Measurements from ENCODE around the gene MYO18A. TPM values are rescaled to one million over a fixed set of nuclear protein-coding genes. Genes with fewer than 3 reads are reported as not detected.

Gene MYO18A
- polyA plus RNA-seq, 3 donors, result 32.6 to 39.4 (median 36.6) TPM

DNA sequence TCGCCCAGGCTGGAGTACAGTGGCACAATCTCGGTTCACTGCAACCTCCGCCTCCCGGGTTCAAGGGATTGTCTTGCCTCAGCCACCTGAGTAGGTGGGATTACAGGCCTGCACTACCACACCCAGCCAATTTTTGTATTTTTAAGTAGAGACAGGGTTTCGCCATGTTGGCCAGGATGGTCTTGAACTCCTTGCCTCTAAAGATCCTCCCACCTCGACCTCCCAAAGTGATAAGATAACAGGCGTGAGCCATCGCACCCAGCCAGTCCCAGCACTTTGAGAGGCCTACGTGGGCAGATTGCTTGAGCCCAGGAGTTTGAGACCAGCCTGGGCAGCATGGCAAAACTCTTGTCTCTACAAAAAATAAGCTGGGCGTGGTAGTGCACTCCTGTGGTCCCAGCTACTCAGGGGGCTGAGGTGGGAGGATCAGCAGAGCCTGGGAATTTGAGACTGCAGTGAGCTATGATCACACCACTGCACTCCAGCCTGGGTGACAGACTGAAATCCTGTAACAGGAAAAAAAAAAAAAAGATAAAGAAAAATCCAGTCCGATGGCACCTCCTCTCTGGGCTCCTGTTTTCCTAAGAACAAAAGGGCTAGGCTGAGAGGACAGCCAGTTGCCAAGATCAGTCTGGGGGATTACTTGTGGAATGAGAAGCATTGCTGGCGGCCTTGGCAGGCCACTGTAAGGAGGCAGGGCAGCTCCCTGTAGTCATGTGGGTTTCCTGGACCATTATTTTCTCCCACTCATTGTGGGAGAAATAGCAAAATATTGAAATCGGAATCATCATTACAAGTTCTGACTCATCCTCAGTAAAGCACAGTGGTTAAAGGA is 140.2 kb downstream of the MYO18A start:
- no peak for DNase-seq (ENCODE audit: low read depth in 3 of 3, low spot score in 2 of 3)

GRCh38 chr17:29038085-29038795 is 142.0 kb downstream of the MYO18A start:
- no peak for DNase-seq (ENCODE audit: low read depth in 3 of 3, low spot score in 2 of 3)

DNA sequence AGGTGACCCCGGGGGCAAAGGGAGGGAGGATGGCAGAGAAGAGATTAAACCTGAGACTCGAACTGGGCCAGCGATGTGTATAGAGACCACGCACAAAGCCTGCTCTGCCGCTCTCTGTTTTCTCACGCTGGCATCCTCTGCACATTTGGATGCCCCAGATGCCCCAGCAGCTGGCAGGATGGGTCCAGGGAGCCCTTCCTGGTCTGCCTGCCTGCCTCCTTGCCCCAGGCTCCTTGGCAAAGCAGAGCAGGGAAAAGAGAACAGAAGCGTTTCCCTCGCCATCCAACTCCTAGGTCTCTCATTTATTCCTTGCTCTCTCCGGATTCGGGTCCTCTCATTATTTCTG is 142.5 kb downstream of the MYO18A start:
- DNase-seq (ENCODE audit: low read depth in 3 of 3, low spot score in 2 of 3), result no peak

GRCh38 chr17:29036584-29036983 is 143.6 kb downstream of the MYO18A start:
- DNase-seq (ENCODE audit: low read depth in 3 of 3, low spot score in 2 of 3), result no peak

GRCh38 chr17:29034510-29034909 is 145.7 kb downstream of the MYO18A start:
- no peak for DNase-seq (ENCODE audit: low read depth in 3 of 3, low spot score in 2 of 3)

DNA sequence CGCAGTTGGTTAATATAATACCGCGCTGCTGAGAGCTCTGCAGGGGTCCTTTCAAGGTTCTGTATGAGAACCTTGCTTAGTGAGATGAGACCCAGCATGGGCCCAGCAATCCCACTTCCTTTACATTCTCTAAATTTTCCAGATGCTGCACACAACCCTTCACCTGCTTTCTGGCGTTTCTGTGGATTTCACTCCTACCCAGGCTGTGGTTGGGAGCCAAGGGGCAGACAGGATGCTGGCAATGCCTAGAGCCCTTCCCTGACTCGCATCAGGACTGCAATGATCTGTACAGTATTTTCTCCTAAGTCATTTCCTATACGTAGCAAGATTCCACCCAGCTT is 147.4 kb downstream of the MYO18A start:
- DNase-seq (ENCODE audit: low read depth in 3 of 3, low spot score in 2 of 3), result no peak

GRCh38 chr17:29032013-29032856 is 148.0 kb downstream of the MYO18A start:
- DNase-seq (ENCODE audit: low read depth in 3 of 3, low spot score in 2 of 3), result no peak

GRCh38 chr17:29031488-29031887 is 148.7 kb downstream of the MYO18A start:
- no peak for DNase-seq (ENCODE audit: low read depth in 3 of 3, low spot score in 2 of 3)

GRCh38 chr17:29024316-29024952 is 155.8 kb downstream of the MYO18A start:
- no peak for DNase-seq (ENCODE audit: low read depth in 3 of 3, low spot score in 2 of 3)

- no peak for DNase-seq (ENCODE audit: low read depth in 3 of 3, low spot score in 2 of 3)
These were observed 158.1 kb downstream of the MYO18A start for GRCh38 chr17:29022074-29022473.

GRCh38 chr17:29021226-29021625 is 159.0 kb downstream of the MYO18A start:
- no peak for DNase-seq (ENCODE audit: low read depth in 3 of 3, low spot score in 2 of 3)

Other genes with a start within 250 kb of the MYO18A start
- gene PHF12, start 228.9 kb downstream of the MYO18A start, polyA plus RNA-seq (ENCODE audit: insufficient read length in 3 of 3), result 10 to 100 TPM; 45.0 to 52.0 (median 46.4) TPM
- gene SEZ6, start 174.4 kb downstream of the MYO18A start, polyA plus RNA-seq (ENCODE audit: insufficient read length in 3 of 3), result under 1 TPM; 0.11 TPM
- 10 to 100 TPM in 1 of 3 donors, 1 to 10 TPM in 2; 6.5 to 12.7 (median 7.8) TPM for gene PIPOX, start 137.3 kb downstream of the MYO18A start, polyA plus RNA-seq (ENCODE audit: insufficient read length in 3 of 3)
- gene CRYBA1, start 66.5 kb upstream of the MYO18A start, polyA plus RNA-seq (ENCODE audit: insufficient read length in 3 of 3), result not detected
- gene NUFIP2, start 113.8 kb upstream of the MYO18A start, polyA plus RNA-seq (ENCODE audit: insufficient read length in 3 of 3), result 10 to 100 TPM; 35.5 to 38.0 (median 36.7) TPM
- 10 to 100 TPM; 45.1 to 52.4 (median 49.1) TPM for gene TAOK1, start 210.0 kb upstream of the MYO18A start, polyA plus RNA-seq (ENCODE audit: insufficient read length in 3 of 3)

Data from right renal cortex interstitium (tissue), 3 donors.